Umbilical cord (tissue), 2 donors: Measurements from ENCODE around the gene CREB3L1. TPM values are rescaled to one million over a fixed set of nuclear protein-coding genes. Genes with fewer than 3 reads are reported as not detected.

Source experiments
- DNase-seq: peaks from one replicate; pipeline ENCODE4 v3.0.0-alpha.2; 2015; ENCODE audit warnings: low spot score
- total RNA-seq: library from RNA; depleted of rRNA; stranded (reverse); fragments of >200 nt; gene quantifications from one replicate; pipeline ENCODE4 v1.2.3, GENCODE V29; 2014; ENCODE audit warnings: low replicate concordance; ENCODE audit not compliant: insufficient read depth

Gene CREB3L1
- total RNA-seq, 1 donor from 2014 or later: 23.4 TPM

DNA sequence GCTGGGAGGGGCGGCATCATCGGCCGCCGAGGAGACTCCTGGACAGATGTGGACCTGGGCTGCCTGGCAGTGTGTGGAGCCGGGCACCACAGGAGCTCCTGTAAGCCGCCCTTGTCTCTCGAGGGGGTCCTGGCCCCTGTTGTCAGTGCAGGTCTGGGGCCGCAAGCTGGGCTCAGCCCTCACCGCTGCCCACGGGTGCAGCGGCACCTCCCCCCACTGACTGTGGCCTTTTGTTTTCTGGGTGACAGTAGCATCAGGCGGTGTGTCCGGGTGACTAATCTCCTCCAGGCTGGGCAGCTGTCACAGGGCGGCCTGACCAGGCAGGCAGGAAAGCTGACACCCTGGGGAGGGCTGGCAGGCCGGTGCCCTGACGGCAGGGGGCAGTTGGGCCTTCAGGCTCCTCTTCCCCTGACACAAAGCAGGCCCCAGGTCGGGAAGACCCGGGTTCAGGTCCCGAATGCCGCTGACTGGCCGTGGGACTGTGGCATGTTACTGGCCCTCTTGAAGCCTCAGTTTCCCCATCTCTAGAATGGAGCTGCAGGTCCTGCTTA is 86.1 kb downstream of the CREB3L1 start:
- DNase-seq: no peak

DNA sequence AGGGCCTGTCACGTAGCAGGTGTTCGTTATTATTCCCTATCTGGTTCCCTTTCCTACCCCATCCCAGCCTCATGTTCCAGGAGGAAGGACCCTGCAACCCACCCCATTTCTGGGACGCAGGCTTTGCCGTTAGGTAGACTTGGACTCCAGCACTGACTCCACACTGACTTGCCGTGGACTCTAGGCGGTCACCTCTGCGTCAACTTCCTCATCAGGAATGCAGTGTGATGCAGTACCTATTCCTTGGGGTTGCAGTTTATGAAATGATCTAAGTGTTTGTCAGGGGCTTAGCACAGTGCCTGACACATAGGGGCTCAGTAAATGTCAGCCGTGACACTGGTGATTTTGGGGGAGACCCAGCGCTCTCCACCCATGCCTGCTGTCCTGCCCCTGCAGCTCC is 86.6 kb downstream of the CREB3L1 start:
- DNase-seq: no peak

DNA sequence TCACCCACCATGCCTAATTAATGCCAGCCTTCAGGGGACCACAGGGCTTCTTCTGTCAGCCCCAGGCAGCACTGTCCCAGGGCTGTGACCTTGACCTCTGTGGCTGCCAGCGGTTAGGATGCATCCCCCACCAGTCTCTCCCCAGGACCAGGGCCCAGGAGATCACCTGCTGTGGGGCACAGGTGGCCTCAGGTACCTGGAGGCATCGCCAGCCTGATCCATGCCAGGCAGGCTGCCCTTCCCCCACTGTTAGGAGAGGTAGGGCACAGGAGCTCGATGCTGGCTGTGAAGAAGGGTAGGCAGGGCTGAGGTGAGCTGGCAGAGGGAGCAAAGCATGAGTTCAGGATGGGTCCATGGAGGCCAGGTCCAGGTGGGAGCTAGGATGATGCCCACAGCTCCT is 87.3 kb downstream of the CREB3L1 start:
- DNase-seq: no peak

DNA sequence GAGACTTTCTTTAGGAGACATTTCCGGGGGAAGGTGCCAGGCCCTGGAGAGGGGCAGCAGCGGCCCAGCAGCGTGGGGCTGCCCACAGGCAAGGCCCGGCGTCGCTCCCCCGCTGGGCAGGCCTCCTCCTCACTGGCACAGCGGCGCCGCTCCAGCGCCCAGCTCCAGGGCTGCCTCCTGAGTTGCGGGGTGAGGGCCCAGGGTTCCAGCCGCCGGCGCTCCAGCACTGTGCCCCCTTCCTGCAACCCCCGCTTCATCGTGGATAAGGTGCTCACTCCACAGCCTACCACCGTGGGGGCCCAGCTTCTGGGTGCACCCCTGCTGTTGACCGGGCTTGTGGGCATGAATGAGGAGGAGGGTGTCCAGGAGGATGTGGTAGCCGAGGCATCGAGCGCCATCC is 88.8 kb downstream of the CREB3L1 start:
- DNase-seq: no peak

DNA sequence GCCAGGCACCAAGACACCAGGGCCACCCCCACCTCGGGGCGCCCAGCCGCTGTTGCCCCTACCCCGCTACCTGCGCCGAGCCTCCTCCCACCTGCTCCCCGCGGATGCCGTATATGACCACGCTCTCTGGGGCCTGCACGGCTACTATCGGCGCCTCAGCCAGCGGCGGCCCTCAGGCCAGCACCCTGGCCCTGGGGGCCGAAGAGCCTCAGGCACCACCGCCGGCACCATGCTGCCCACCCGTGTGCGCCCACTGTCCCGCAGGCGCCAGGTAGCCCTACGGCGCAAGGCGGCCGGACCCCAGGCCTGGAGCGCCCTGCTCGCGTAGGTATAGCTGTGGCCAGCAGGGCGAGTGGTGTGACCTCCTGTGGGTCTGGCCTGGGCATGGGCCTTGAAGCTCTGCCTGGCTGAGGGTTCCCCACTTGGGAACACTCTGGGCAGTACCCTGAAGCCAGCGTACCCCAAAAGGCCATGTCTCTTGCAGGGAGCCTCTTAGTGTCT is 89.2 kb downstream of the CREB3L1 start:
- DNase-seq: no peak

DNA sequence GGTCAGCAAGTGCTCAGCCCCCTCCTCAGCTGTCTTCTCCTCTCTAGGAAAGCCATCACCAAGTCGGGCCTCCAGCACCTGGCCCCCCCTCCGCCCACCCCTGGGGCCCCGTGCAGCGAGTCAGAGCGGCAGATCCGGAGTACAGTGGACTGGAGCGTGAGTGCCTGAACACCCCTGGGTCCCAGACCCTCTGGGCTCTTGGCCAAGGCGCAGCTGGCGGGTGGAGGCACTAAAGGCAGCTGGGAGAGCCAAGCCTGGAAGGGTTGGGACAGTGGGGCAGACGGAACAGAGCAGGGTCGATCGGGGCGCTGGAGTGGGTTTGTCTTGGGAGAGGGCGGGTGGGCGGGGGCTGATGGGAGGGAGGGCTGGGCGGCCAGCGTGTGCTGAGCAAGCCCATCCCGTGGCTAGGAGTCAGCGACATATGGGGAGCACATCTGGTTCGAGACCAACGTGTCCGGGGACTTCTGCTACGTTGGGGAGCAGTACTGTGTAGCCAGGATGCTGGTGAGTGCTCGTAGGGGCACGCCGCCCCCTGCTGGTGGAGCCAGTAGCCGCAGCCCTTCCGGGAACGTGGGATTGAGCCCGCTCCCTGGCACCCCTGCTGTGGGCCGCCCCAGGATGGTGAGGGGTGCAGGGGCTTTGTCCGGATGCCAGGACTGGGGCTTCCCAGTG is 89.9 kb downstream of the CREB3L1 start:
- no peak for DNase-seq

DNA sequence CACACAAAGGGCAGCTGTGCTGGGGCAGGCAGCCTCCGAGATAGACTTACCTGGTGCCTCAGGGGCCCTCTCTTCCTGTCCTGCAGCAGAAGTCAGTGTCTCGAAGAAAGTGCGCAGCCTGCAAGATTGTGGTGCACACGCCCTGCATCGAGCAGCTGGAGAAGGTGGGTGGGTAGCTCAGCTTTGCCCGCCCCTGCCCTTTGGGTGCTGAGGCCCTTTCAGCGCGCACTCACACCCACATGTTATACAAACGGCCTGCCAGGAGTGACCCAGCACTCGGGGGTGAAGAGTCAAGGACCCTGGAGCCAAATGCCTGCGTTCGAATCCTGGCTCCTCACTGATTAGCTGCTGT is 90.4 kb downstream of the CREB3L1 start:
- DNase-seq: no peak

DNA sequence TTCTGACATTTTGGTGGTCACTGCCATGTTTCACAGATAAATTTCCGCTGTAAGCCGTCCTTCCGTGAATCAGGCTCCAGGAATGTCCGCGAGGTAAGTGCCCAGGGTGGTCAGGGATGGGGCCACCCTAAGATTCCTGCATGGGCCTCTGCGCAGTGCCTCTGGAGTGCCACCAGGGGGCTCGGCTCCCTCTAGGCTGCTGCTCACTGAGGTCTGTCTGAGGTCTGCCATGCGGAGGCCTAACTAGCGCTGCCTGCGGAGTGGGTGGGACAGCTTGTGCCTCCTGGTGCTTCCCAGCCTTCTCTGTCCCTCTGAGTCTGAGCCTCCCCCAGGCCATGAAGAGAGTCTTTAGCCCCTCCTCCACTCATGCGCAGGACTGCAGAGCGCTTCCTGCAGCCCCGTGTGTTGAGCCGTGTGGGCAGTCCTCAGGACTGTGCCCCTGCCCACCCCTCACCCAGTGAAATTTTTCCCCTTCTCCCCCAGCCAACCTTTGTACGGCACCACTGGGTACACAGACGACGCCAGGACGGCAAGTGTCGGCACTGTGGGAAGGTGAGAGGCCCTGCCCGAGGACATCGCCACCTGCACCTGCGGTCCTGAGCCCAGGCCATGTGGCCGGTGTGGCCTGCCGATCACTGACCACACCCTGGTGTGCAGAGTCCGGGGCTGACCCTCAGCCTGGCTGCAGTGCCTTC is 92.1 kb downstream of the CREB3L1 start:
- peak; percentile 80 for DNase-seq

DNA sequence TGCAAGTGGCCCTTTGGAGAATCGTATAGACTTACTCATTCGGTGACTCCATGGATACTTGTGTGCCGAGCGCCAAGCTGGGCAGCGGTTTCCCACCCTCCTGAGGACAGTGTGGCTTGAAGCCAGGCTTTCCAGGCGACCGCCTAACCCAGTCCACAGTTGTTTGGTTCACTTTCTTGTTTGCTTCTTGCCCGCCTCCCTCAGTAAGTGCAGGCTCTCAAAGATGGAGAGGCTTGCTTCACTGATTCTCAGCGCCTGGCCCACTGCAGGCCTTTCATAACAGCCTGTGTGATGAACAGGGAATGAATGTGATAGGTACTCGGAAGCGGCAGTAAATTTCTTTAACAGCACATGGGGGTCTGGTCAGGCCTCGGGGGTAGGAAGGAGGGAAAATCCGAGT is 92.8 kb downstream of the CREB3L1 start:
- no peak for DNase-seq

Other genes with a start within 250 kb of the CREB3L1 start
- gene PHF21A, start 156.2 kb upstream of the CREB3L1 start, total RNA-seq: 38.8 TPM
- 20.7 TPM for gene DGKZ, start 69.8 kb downstream of the CREB3L1 start, total RNA-seq
- 78.0 TPM for gene MDK, start 104.0 kb downstream of the CREB3L1 start, total RNA-seq
- gene CHRM4, start 114.1 kb downstream of the CREB3L1 start, total RNA-seq: not detected